Measurements from ENCODE around the gene DAD1.

DAD1 gene

GRCh38 chr14:22535916-22536315 lies 53.1 kb downstream of the DAD1 start:
- Histone ChIP-seq H3K27ac (ENCODE audit: extremely low read depth, low read depth, low read length) (no peak overlapping the region), H3K9me3 (ENCODE audit: control insufficient read depth, insufficient read depth, low read depth, low read length) (no peaks in the 10 kb centered on the region), H3K4me1 (ENCODE audit: control insufficient read depth, insufficient read depth, low read length) (0 out of 2 replicates have a peak, but pooled peaks cover 2% of the 10 kb centered on the region), H3K36me3 (ENCODE audit: control insufficient read depth in 2 of 2, insufficient read depth in 1 of 2, low read length in 2 of 2) (no peaks in the 10 kb centered on the region), H3K4me3 (ENCODE audit: low read depth, low read length) (no peak overlapping the region)
- ChIA-PET POLR2A (no interaction called here), CTCF (interaction anchor here (1.4 kb wide), 1 partner anchor 8 kb away, joined by 3 read pairs; no protein-coding TSS in a partner anchor)
- TF ChIP-seq ZNF654 (tag by site-specific recombination; IDR thresholded peaks at IDR 0.05; ENCODE audit: low read depth) (no peak), SALL2 (tag by site-specific recombination; IDR thresholded peaks at IDR 0.05; ENCODE audit: borderline replicate concordance) (no peak), ZNF132 (tag by site-specific recombination; IDR thresholded peaks at IDR 0.05; ENCODE audit: borderline replicate concordance) (no peak), EGR2 (tag by site-specific recombination; IDR thresholded peaks at IDR 0.05; ENCODE audit: low read depth) (no peak), ZNF433 (tag by site-specific recombination; IDR thresholded peaks at IDR 0.05; ENCODE audit: low read depth) (no peak), ZNF16 (tag by site-specific recombination; IDR thresholded peaks at IDR 0.05; ENCODE audit: low read depth) (no peak), ZNF830 (tag by site-specific recombination; IDR thresholded peaks at IDR 0.05; ENCODE audit: low read depth) (no peak), ZNF610 (tag by site-specific recombination; IDR thresholded peaks at IDR 0.05; ENCODE audit: borderline replicate concordance) (no peak)

GRCh38 chr14:22535126-22535525 lies 53.9 kb downstream of the DAD1 start:
- POLR2A ChIA-PET, result no interaction called here
- CTCF ChIA-PET, result no interaction called here
- Histone ChIP-seq H3K36me3 (ENCODE audit: control insufficient read depth in 2 of 2, insufficient read depth in 1 of 2, low read length in 2 of 2) (no peaks in the 10 kb centered on the region), H3K4me1 (ENCODE audit: control insufficient read depth, insufficient read depth, low read length) (0 out of 2 replicates have a peak, but pooled peaks cover 2% of the 10 kb centered on the region), H3K9me3 (ENCODE audit: control insufficient read depth, insufficient read depth, low read depth, low read length) (no peaks in the 10 kb centered on the region), H3K27ac (ENCODE audit: extremely low read depth, low read depth, low read length) (no peak overlapping the region), H3K4me3 (ENCODE audit: low read depth, low read length) (no peak overlapping the region)
- no peak for TF ChIP-seq FEZF1 (tag by site-specific recombination; IDR thresholded peaks at IDR 0.05)

- no peak for TF ChIP-seq ZNF394 (tag by site-specific recombination; IDR thresholded peaks at IDR 0.05; ENCODE audit: borderline replicate concordance)
- TF ChIP-seq ZNF514 (tag by site-specific recombination; IDR thresholded peaks at IDR 0.05), result no peak
- TF ChIP-seq ZNF623 (tag by site-specific recombination; IDR thresholded peaks at IDR 0.05), result no peak
- no peak for TF ChIP-seq YY1 (tag by site-specific recombination; IDR thresholded peaks at IDR 0.05)
- TF ChIP-seq ZNF114 (tag by site-specific recombination; IDR thresholded peaks at IDR 0.05), result no peak
- no peak for TF ChIP-seq ZNF239 (tag by site-specific recombination; IDR thresholded peaks at IDR 0.05)
- TF ChIP-seq ZNF548 (tag by site-specific recombination; IDR thresholded peaks at IDR 0.05), result no peak
- no peak for TF ChIP-seq ZNF670 (tag by site-specific recombination; IDR thresholded peaks at IDR 0.05; ENCODE audit: low read depth)
- no peak for TF ChIP-seq ZNF701 (tag by site-specific recombination; IDR thresholded peaks at IDR 0.05)
- no peak for TF ChIP-seq AEBP2 (tag by site-specific recombination; IDR thresholded peaks at IDR 0.05; ENCODE audit: borderline replicate concordance)
- TF ChIP-seq ZNF76 (tag by site-specific recombination; IDR thresholded peaks at IDR 0.05; ENCODE audit: borderline replicate concordance, low read depth), result no peak
- TF ChIP-seq ZNF639 (tag by site-specific recombination; IDR thresholded peaks at IDR 0.05), result no peak
- TF ChIP-seq ZNF558 (tag by site-specific recombination; IDR thresholded peaks at IDR 0.05), result no peak
- Histone ChIP-seq H3K4me1 (ENCODE audit: control insufficient read depth, insufficient read depth, low read length) (0 out of 2 replicates have a peak, but pooled peaks cover 2% of the 10 kb centered on the region), H3K9me3 (ENCODE audit: control insufficient read depth, insufficient read depth, low read depth, low read length) (no peaks in the 10 kb centered on the region), H3K27ac (ENCODE audit: extremely low read depth, low read depth, low read length) (no peak overlapping the region), H3K4me3 (ENCODE audit: low read depth, low read length) (no peak overlapping the region), H3K36me3 (ENCODE audit: control insufficient read depth in 2 of 2, insufficient read depth in 1 of 2, low read length in 2 of 2) (no peaks in the 10 kb centered on the region)
- ChIA-PET POLR2A (no interaction called here), CTCF (interaction anchor here (0.6 kb wide), 1 partner anchor 710 kb away, joined by 3 read pairs; no protein-coding TSS in a partner anchor)
Observed at GRCh38 chr14:22534547-22534946, 54.5 kb downstream of the DAD1 start.
